ENCODE results near the gene RFLNA. TPM values are rescaled to one million over a fixed set of nuclear protein-coding genes. Genes with fewer than 3 reads are reported as not detected.

Gene RFLNA
- total RNA-seq, 6 donors from 2014 or later, result 0.30 to 0.67 (median 0.66) TPM; not detected in 3

GRCh38 chr12:124314766-124315165, 19.9 kb downstream of the RFLNA start:
- no peak for TF ChIP-seq POLR2AphosphoS5 (IDR thresholded peaks at IDR 0.05)
- TF ChIP-seq POLR2A (IDR thresholded peaks at IDR 0.05), result no peak
- no peak for TF ChIP-seq EP300 (IDR thresholded peaks at IDR 0.05)
- TF ChIP-seq CTCF (IDR thresholded peaks at IDR 0.05), result no peak
- ATAC-seq (ENCODE audit: low FRiP score in 2 of 2) (no peak), DNase-seq (no peak)
- 76 to 91% methylated on average over 7 to 9 of the region's 9 CpGs for WGBS, 2 donors
- Histone ChIP-seq H3K36me3 (no peaks in the 10 kb centered on the region), H3K4me1 (no peaks in the 10 kb centered on the region), H3K27ac (no peak overlapping the region), H3K9me3 (no peaks in the 10 kb centered on the region), H3K4me3 (no peak overlapping the region), H3K27me3 (no peaks in the 10 kb centered on the region)

GRCh38 chr12:124315372-124316044, 20.6 kb downstream of the RFLNA start:
- no peak overlapping the region for H3K27ac ChIP-seq
- WGBS, 2 donors, result 72 to 75% methylated on average over 15 to 17 of the region's 17 CpGs
- ATAC-seq (ENCODE audit: low FRiP score in 2 of 2), result no peak
- H3K27me3 ChIP-seq, result no peaks in the 10 kb centered on the region
- no peak for DNase-seq
- no peaks in the 10 kb centered on the region for H3K9me3 ChIP-seq
- TF ChIP-seq EP300 (IDR thresholded peaks at IDR 0.05), result no peak
- no peak for TF ChIP-seq CTCF (IDR thresholded peaks at IDR 0.05)
- TF ChIP-seq POLR2AphosphoS5 (IDR thresholded peaks at IDR 0.05), result no peak
- TF ChIP-seq POLR2A (IDR thresholded peaks at IDR 0.05), result no peak
- H3K4me3 ChIP-seq, result no peak overlapping the region
- no peaks in the 10 kb centered on the region for H3K36me3 ChIP-seq
- H3K4me1 ChIP-seq, result no peaks in the 10 kb centered on the region

- Histone ChIP-seq H3K4me1 (no peaks in the 10 kb centered on the region), H3K36me3 (no peaks in the 10 kb centered on the region), H3K9me3 (no peaks in the 10 kb centered on the region), H3K4me3 (no peak overlapping the region), H3K27ac (no peak overlapping the region), H3K27me3 (no peaks in the 10 kb centered on the region)
- DNase-seq, result peak in 1 of 2 donors; percentile 40
- 83 to 96% methylated on average over 5 to 12 of the region's 12 CpGs for WGBS, 2 donors
- TF ChIP-seq CTCF (IDR thresholded peaks at IDR 0.05) (no peak), POLR2AphosphoS5 (IDR thresholded peaks at IDR 0.05) (no peak), POLR2A (IDR thresholded peaks at IDR 0.05) (no peak), EP300 (IDR thresholded peaks at IDR 0.05) (no peak)
- ATAC-seq (ENCODE audit: low FRiP score in 2 of 2), result no peak
Observed at GRCh38 chr12:124316257-124316900, 21.5 kb downstream of the RFLNA start.

GRCh38 chr12:124317400-124317799, 22.5 kb downstream of the RFLNA start:
- no peak overlapping the region for H3K27ac ChIP-seq
- H3K9me3 ChIP-seq, result no peaks in the 10 kb centered on the region
- H3K27me3 ChIP-seq, result no peaks in the 10 kb centered on the region
- ATAC-seq (ENCODE audit: low FRiP score in 2 of 2) (no peak), DNase-seq (no peak)
- no peak overlapping the region for H3K4me3 ChIP-seq
- no peaks in the 10 kb centered on the region for H3K4me1 ChIP-seq
- no peaks in the 10 kb centered on the region for H3K36me3 ChIP-seq
- TF ChIP-seq POLR2AphosphoS5 (IDR thresholded peaks at IDR 0.05), result no peak
- no peak for TF ChIP-seq POLR2A (IDR thresholded peaks at IDR 0.05)
- TF ChIP-seq CTCF (IDR thresholded peaks at IDR 0.05), result no peak
- TF ChIP-seq EP300 (IDR thresholded peaks at IDR 0.05), result no peak
- WGBS, 2 donors, result 83 to 93% methylated on average over 9 to 12 of the region's 12 CpGs
